NT2/D1 (cell line): Measurements from ENCODE around the gene ZSCAN5B.
"Not testable (repeated sequence)": the region's sequence is repeated elsewhere in the genome, so short reads cannot be mapped to it uniquely, and the experiment has no call there.

Experiments
- DNase-seq: peaks from one replicate; pipeline ENCODE4 v3.0.0-alpha.2; 2011; ENCODE audit warnings: low read depth, low spot score
- H3K27me3 ChIP-seq: 2 replicates; pipeline ENCODE4 v1.6.0; 2011; ENCODE audit warnings: mild to moderate bottlenecking; ENCODE audit not compliant: insufficient read length, insufficient read depth
- H3K36me3 ChIP-seq: 2 replicates; pipeline ENCODE4 v1.6.1; 2011; ENCODE audit warnings: mild to moderate bottlenecking, low read length, mixed read lengths; ENCODE audit not compliant: insufficient read depth, insufficient read length
- H3K4me1 ChIP-seq: 2 replicates; pipeline ENCODE4 v1.5.1; 2011; ENCODE audit not compliant: insufficient read depth, insufficient read length
- H3K4me3 ChIP-seq: 2 replicates; pipeline ENCODE4 v1.5.1; 2011; ENCODE audit warnings: low read depth; ENCODE audit not compliant: insufficient read length
- H3K9ac ChIP-seq: 2 replicates; pipeline ENCODE4 v1.6.0; 2011; ENCODE audit warnings: low read depth; ENCODE audit not compliant: insufficient read length
- H3K9me3 ChIP-seq: 2 replicates; pipeline ENCODE4 v1.5.1; 2011; ENCODE audit warnings: mild to moderate bottlenecking, low read length; ENCODE audit not compliant: insufficient read depth
- SUZ12 ChIP-seq: IDR thresholded peaks from 2 replicates; pipeline ENCODE4 v1.6.1; 2011; ENCODE audit not compliant: insufficient read length, insufficient read depth; ENCODE audit errors: extremely low read depth
- YY1 ChIP-seq: IDR thresholded peaks from 2 replicates; pipeline ENCODE4 v1.6.1; 2011; ENCODE audit not compliant: insufficient read length, insufficient read depth
- ZNF274 ChIP-seq: IDR thresholded peaks from 2 replicates; pipeline ENCODE4 v1.6.1; 2011; ENCODE audit warnings: mild to moderate bottlenecking, low read depth, low read length

ZSCAN5B gene

DNA sequence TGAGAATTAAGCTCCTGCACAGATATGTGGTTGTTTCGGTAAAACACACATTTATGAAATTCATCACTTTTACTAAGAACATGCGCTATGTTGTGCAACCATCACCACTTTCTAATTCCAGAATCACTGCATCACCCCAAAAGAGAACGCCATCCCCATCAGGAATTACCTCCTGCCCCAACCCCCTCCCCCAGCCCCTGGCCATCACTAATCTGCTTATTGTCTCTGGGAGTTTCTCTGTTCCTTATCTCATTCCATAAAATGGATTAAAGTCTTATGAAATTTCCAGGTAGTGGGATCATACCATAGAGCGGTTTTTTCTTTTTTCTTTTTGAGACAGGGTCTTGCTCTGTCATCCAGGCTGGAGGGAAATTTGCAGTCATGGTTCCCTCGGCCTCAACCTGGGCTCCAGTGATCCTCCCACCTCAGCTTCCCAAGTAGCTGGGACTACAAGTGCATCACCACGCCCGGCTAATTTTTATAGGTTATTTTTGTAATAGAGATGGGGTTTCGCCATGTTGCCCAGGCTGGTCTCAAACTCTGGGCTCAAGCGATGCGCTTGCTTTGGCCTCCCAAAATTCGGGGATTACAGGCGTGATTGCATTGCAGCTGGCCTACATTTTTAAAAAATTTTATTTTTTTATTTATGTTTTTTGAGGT is 3.5 kb downstream of the ZSCAN5B start:
- no peaks in the 10 kb centered on the region for H3K36me3 ChIP-seq
- no peaks in the 10 kb centered on the region for H3K4me1 ChIP-seq
- no peak for DNase-seq
- H3K9ac ChIP-seq, result no peak overlapping the region
- no peaks in the 10 kb centered on the region for H3K27me3 ChIP-seq
- no peak for TF ChIP-seq SUZ12
- TF ChIP-seq YY1, result no peak
- TF ChIP-seq ZNF274, result no peak
- no peaks in the 10 kb centered on the region for H3K9me3 ChIP-seq
- no peak overlapping the region for H3K4me3 ChIP-seq

GRCh38 chr19:56191711-56192110 is 5.9 kb downstream of the ZSCAN5B start:
- H3K4me3 ChIP-seq, result no peak overlapping the region
- no peak for TF ChIP-seq YY1
- no peak for TF ChIP-seq ZNF274
- no peak for TF ChIP-seq SUZ12
- no peaks in the 10 kb centered on the region for H3K36me3 ChIP-seq
- no peaks in the 10 kb centered on the region for H3K27me3 ChIP-seq
- H3K9ac ChIP-seq, result no peak overlapping the region
- no peaks in the 10 kb centered on the region for H3K4me1 ChIP-seq
- no peak for DNase-seq
- no peaks in the 10 kb centered on the region for H3K9me3 ChIP-seq

DNA sequence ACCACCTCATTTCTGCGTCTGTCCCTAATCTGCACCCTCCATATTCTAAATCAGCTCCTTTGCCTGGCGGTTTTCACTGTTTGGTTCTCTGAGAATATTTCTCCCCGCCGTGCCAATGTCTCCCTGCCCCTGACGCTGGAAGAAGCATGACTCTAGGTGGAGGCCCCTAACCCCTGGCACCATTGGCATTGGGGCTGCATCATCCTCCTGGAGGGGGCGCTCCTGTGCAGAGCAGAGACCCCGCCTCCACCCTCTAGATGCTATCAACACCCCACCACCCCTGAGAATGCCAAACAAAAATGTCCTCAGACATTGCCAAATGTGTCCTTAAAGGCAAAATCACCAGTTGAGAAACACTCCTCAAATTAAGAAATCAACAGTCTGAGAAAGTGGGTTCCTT is 6.5 kb downstream of the ZSCAN5B start:
- Histone ChIP-seq H3K4me3 (no peak overlapping the region), H3K27me3 (no peaks in the 10 kb centered on the region), H3K9me3 (no peaks in the 10 kb centered on the region), H3K36me3 (no peaks in the 10 kb centered on the region), H3K4me1 (no peaks in the 10 kb centered on the region), H3K9ac (no peak overlapping the region)
- TF ChIP-seq YY1 (no peak), SUZ12 (no peak), ZNF274 (no peak)
- no peak for DNase-seq

GRCh38 chr19:56189785-56190184 is 7.8 kb downstream of the ZSCAN5B start:
- Histone ChIP-seq H3K9me3 (no peaks in the 10 kb centered on the region), H3K9ac (no peak overlapping the region), H3K4me1 (no peaks in the 10 kb centered on the region), H3K27me3 (no peaks in the 10 kb centered on the region), H3K4me3 (no peak overlapping the region), H3K36me3 (no peaks in the 10 kb centered on the region)
- TF ChIP-seq SUZ12 (no peak), YY1 (no peak), ZNF274 (no peak)
- DNase-seq, result no peak

- Histone ChIP-seq H3K4me3 (no peak overlapping the region), H3K9ac (no peak overlapping the region), H3K36me3 (no peaks in the 10 kb centered on the region), H3K4me1 (peaks cover 4% of the 10 kb centered on the region), H3K9me3 (no peaks in the 10 kb centered on the region), H3K27me3 (peaks cover 7% of the 10 kb centered on the region)
- no peak for DNase-seq
- TF ChIP-seq SUZ12 (no peak), ZNF274 (no peak), YY1 (no peak)
Measured at GRCh38 chr19:56177564-56178243, 19.9 kb downstream of the ZSCAN5B start.

DNA sequence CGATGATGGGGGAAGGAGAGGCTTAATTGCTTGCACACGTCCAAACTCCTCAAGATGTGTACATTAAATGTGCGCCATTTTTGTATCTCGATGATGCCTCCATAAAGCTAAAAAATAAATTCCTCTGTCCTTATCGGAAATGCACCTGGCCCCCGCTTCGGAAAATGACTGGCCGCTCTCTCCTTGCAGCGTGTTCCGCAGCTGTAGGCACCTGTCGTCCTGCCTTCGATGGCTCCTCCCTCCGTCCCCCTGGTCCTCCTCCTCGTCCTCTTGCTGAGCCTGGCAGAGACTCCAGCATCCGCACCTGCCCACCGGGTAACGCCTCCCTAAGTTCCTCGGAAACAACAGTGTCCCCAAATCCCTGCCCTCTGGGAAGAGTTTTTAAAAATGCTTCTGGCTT is 20.7 kb downstream of the ZSCAN5B start:
- peaks cover 7% of the 10 kb centered on the region for H3K27me3 ChIP-seq
- H3K4me1 ChIP-seq, result peaks cover 4% of the 10 kb centered on the region
- H3K9ac ChIP-seq, result no peak overlapping the region
- TF ChIP-seq YY1 (no peak), ZNF274 (no peak), SUZ12 (no peak)
- no peaks in the 10 kb centered on the region for H3K36me3 ChIP-seq
- DNase-seq, result no peak
- H3K9me3 ChIP-seq, result no peaks in the 10 kb centered on the region
- H3K4me3 ChIP-seq, result no peak overlapping the region

DNA sequence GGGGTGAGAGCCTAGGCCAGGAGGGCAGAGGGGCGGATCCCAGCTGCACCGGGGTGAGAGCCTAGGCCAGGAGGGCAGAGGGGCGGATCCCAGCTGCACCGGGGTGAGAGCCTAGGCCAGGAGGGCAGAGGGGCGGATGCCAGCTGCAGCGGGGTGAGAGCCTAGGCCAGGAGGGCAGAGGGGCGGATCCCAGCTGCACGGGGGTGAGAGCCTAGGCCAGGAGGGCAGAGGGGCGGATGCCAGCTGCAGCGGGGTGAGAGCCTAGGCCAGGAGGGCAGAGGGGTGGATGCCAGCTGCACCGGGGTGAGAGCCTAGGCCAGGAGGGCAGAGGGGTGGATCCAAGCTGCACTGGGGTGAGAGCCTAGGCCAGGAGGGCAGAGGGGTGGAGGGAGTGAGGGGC is 21.3 kb downstream of the ZSCAN5B start:
- not testable (repeated sequence) for H3K4me3 ChIP-seq, DNase-seq, H3K9ac ChIP-seq, H3K4me1 ChIP-seq, H3K9me3 ChIP-seq, H3K27me3 ChIP-seq, H3K36me3 ChIP-seq

DNA sequence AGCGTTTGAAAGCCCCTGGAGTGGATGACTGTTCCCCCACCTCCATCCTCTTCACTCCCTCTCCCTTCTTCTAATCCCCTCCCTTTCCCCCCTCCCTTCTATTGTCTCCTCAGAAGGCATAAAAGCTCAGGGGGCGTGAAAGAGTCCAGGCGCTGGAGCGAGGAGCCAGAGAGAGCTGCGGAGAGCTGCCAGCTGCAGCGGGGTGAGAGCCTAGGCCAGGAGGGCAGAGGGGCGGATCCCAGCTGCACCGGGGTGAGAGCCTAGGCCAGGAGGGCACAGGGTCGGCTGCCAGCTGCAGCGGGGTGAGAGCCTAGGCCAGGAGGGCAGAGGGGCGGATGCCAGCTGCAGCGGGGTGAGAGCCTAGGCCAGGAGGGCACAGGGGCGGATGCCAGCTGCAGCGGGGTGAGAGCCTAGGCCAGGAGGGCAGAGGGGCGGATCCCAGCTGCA is 21.7 kb downstream of the ZSCAN5B start, which contains the start of gene GALP:
GALP (plus strand) TSS at position 148 of the 447 bp plus-strand sequence. CDS start 1,101 bp downstream, outside the sequence.
- not testable (repeated sequence) for H3K9ac ChIP-seq, H3K27me3 ChIP-seq, H3K4me1 ChIP-seq, H3K4me3 ChIP-seq, H3K9me3 ChIP-seq, DNase-seq, H3K36me3 ChIP-seq
